ENCODE measurements around the gene RXYLT1.

RXYLT1 gene

GRCh38 chr12:63814146-63814772 is 34.5 kb downstream of the RXYLT1 start:
- no peak overlapping the region for H3K9ac ChIP-seq (ENCODE audit: low read length in 5 of 5)
- H3K27ac ChIP-seq (ENCODE audit: low read depth, low read length) = no peak overlapping the region
- H3K4me3 ChIP-seq (ENCODE audit: low read depth in 1 of 5, low read length in 5 of 5) = no peak overlapping the region
- peaks cover 0 to 2% (median 0%) of the 10 kb centered on the region in 5 donors for H3K36me3 ChIP-seq (ENCODE audit: control insufficient read depth in 5 of 5, insufficient read depth in 5 of 5, low read length in 5 of 5)
- H3K4me1 ChIP-seq (ENCODE audit: control insufficient read depth in 5 of 5, insufficient read depth in 5 of 5, low read length in 5 of 5) = no peaks in the 10 kb centered on the region
- H3K27me3 ChIP-seq (ENCODE audit: control insufficient read depth in 5 of 5, insufficient read depth in 4 of 5, low read length in 5 of 5) = peaks cover 0 to 3% (median 0%) of the 10 kb centered on the region in 5 donors
- peaks cover 0 to 2% (median 0%) of the 10 kb centered on the region in 5 donors for H3K9me3 ChIP-seq (ENCODE audit: control insufficient read depth in 5 of 5, low read length in 5 of 5)

GRCh38 chr12:63815482-63815852 is 35.8 kb downstream of the RXYLT1 start:
- H3K27me3 ChIP-seq (ENCODE audit: control insufficient read depth in 5 of 5, insufficient read depth in 4 of 5, low read length in 5 of 5) = peaks cover 0 to 3% (median 0%) of the 10 kb centered on the region in 5 donors
- no peak overlapping the region for H3K27ac ChIP-seq (ENCODE audit: low read depth, low read length)
- no peaks in the 10 kb centered on the region for H3K4me1 ChIP-seq (ENCODE audit: control insufficient read depth in 5 of 5, insufficient read depth in 5 of 5, low read length in 5 of 5)
- no peaks in the 10 kb centered on the region for H3K36me3 ChIP-seq (ENCODE audit: control insufficient read depth in 5 of 5, insufficient read depth in 5 of 5, low read length in 5 of 5)
- H3K9ac ChIP-seq (ENCODE audit: low read length in 5 of 5) = no peak overlapping the region
- peaks cover 0 to 2% (median 0%) of the 10 kb centered on the region in 5 donors for H3K9me3 ChIP-seq (ENCODE audit: control insufficient read depth in 5 of 5, low read length in 5 of 5)
- H3K4me3 ChIP-seq (ENCODE audit: low read depth in 1 of 5, low read length in 5 of 5) = no peak overlapping the region

GRCh38 chr12:63816031-63816430 is 36.3 kb downstream of the RXYLT1 start:
- peaks cover 0 to 2% (median 0%) of the 10 kb centered on the region in 5 donors for H3K9me3 ChIP-seq (ENCODE audit: control insufficient read depth in 5 of 5, low read length in 5 of 5)
- no peak overlapping the region for H3K9ac ChIP-seq (ENCODE audit: low read length in 5 of 5)
- H3K27me3 ChIP-seq (ENCODE audit: control insufficient read depth in 5 of 5, insufficient read depth in 4 of 5, low read length in 5 of 5) = peaks cover 0 to 3% (median 0%) of the 10 kb centered on the region in 5 donors
- no peaks in the 10 kb centered on the region for H3K36me3 ChIP-seq (ENCODE audit: control insufficient read depth in 5 of 5, insufficient read depth in 5 of 5, low read length in 5 of 5)
- H3K27ac ChIP-seq (ENCODE audit: low read depth, low read length) = no peak overlapping the region
- H3K4me3 ChIP-seq (ENCODE audit: low read depth in 1 of 5, low read length in 5 of 5) = no peak overlapping the region
- no peaks in the 10 kb centered on the region for H3K4me1 ChIP-seq (ENCODE audit: control insufficient read depth in 5 of 5, insufficient read depth in 5 of 5, low read length in 5 of 5)

DNA sequence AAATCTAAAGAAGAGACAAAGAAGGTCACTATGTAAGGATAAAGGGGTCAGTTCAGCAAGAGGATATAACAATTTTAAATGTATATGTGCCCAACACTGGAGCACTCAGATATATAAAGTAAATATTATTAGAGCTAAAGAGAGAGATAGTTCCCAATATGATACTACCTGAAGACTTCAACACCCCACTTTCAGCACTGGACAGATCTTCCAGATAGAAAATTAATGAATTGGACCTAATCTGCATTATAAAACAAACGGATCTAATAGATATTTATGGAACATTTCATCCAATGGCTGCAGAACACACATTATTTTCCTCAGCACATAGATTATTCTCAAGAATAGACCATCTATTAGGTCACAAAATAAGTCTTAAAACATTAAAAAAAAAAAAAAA is 40.7 kb downstream of the RXYLT1 start:
- Histone ChIP-seq H3K27me3 (ENCODE audit: control insufficient read depth in 5 of 5, insufficient read depth in 4 of 5, low read length in 5 of 5) (peaks cover 0 to 4% (median 2%) of the 10 kb centered on the region in 5 donors), H3K9me3 (ENCODE audit: control insufficient read depth in 5 of 5, low read length in 5 of 5) (peaks cover 0 to 2% (median 0%) of the 10 kb centered on the region in 5 donors), H3K4me3 (ENCODE audit: low read depth in 1 of 5, low read length in 5 of 5) (no peak overlapping the region), H3K27ac (ENCODE audit: low read depth, low read length) (no peak overlapping the region), H3K36me3 (ENCODE audit: control insufficient read depth in 5 of 5, insufficient read depth in 5 of 5, low read length in 5 of 5) (no peaks in the 10 kb centered on the region), H3K9ac (ENCODE audit: low read length in 5 of 5) (no peak overlapping the region), H3K4me1 (ENCODE audit: control insufficient read depth in 5 of 5, insufficient read depth in 5 of 5, low read length in 5 of 5) (peaks cover 0 to 9% (median 7%) of the 10 kb centered on the region in 5 donors)

GRCh38 chr12:63821781-63822251 is 42.1 kb downstream of the RXYLT1 start:
- no peak overlapping the region for H3K27ac ChIP-seq (ENCODE audit: low read depth, low read length)
- H3K9ac ChIP-seq (ENCODE audit: low read length in 5 of 5) = peak overlapping the region in 3 of 5 donors; percentile 37 to 66 (median 46)
- peaks cover 0 to 4% (median 2%) of the 10 kb centered on the region in 5 donors for H3K27me3 ChIP-seq (ENCODE audit: control insufficient read depth in 5 of 5, insufficient read depth in 4 of 5, low read length in 5 of 5)
- H3K9me3 ChIP-seq (ENCODE audit: control insufficient read depth in 5 of 5, low read length in 5 of 5) = peaks cover 0 to 2% (median 0%) of the 10 kb centered on the region in 5 donors
- H3K4me3 ChIP-seq (ENCODE audit: low read depth in 1 of 5, low read length in 5 of 5) = peak overlapping the region; percentile 48 to 73 (median 65)
- no peaks in the 10 kb centered on the region for H3K36me3 ChIP-seq (ENCODE audit: control insufficient read depth in 5 of 5, insufficient read depth in 5 of 5, low read length in 5 of 5)
- peaks cover 0 to 9% (median 7%) of the 10 kb centered on the region in 5 donors for H3K4me1 ChIP-seq (ENCODE audit: control insufficient read depth in 5 of 5, insufficient read depth in 5 of 5, low read length in 5 of 5)

DNA sequence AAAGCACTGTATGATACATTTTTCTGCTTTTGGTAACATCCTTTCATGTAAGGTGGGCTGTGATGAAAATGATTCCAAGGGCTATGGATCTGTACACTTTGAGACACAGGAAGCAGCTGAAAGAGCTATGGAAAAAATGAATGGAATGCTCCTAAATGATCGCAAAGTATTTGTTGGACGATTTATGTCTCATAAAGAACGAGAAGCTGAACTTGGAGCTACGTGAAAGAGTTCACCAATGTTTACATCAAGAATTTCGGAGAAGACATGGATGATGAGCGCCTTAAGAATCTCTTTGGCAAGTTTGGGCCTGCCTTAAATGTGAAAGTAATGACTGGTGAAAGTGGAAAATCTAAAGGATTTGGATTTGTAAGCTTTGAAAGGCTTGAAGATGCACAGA is 42.6 kb downstream of the RXYLT1 start:
- Histone ChIP-seq H3K36me3 (ENCODE audit: control insufficient read depth in 5 of 5, insufficient read depth in 5 of 5, low read length in 5 of 5) (no peaks in the 10 kb centered on the region), H3K27ac (ENCODE audit: low read depth, low read length) (no peak overlapping the region), H3K9me3 (ENCODE audit: control insufficient read depth in 5 of 5, low read length in 5 of 5) (peaks cover 0 to 2% (median 0%) of the 10 kb centered on the region in 5 donors), H3K27me3 (ENCODE audit: control insufficient read depth in 5 of 5, insufficient read depth in 4 of 5, low read length in 5 of 5) (peaks cover 0 to 4% (median 2%) of the 10 kb centered on the region in 5 donors), H3K4me1 (ENCODE audit: control insufficient read depth in 5 of 5, insufficient read depth in 5 of 5, low read length in 5 of 5) (peaks cover 0 to 9% (median 7%) of the 10 kb centered on the region in 5 donors), H3K4me3 (ENCODE audit: low read depth in 1 of 5, low read length in 5 of 5) (peak overlapping the region in 4 of 5 donors; percentile 48 to 66 (median 62)), H3K9ac (ENCODE audit: low read length in 5 of 5) (no peak overlapping the region)

- peaks cover 0 to 9% (median 7%) of the 10 kb centered on the region in 5 donors for H3K4me1 ChIP-seq (ENCODE audit: control insufficient read depth in 5 of 5, insufficient read depth in 5 of 5, low read length in 5 of 5)
- H3K9me3 ChIP-seq (ENCODE audit: control insufficient read depth in 5 of 5, low read length in 5 of 5) = peaks cover 0 to 2% (median 0%) of the 10 kb centered on the region in 5 donors
- no peak overlapping the region for H3K4me3 ChIP-seq (ENCODE audit: low read depth in 1 of 5, low read length in 5 of 5)
- H3K36me3 ChIP-seq (ENCODE audit: control insufficient read depth in 5 of 5, insufficient read depth in 5 of 5, low read length in 5 of 5) = no peaks in the 10 kb centered on the region
- no peak overlapping the region for H3K27ac ChIP-seq (ENCODE audit: low read depth, low read length)
- H3K9ac ChIP-seq (ENCODE audit: low read length in 5 of 5) = no peak overlapping the region
- peaks cover 0 to 4% (median 0%) of the 10 kb centered on the region in 5 donors for H3K27me3 ChIP-seq (ENCODE audit: control insufficient read depth in 5 of 5, insufficient read depth in 4 of 5, low read length in 5 of 5)
These were observed 43.3 kb downstream of the RXYLT1 start for GRCh38 chr12:63823040-63823439.

DNA sequence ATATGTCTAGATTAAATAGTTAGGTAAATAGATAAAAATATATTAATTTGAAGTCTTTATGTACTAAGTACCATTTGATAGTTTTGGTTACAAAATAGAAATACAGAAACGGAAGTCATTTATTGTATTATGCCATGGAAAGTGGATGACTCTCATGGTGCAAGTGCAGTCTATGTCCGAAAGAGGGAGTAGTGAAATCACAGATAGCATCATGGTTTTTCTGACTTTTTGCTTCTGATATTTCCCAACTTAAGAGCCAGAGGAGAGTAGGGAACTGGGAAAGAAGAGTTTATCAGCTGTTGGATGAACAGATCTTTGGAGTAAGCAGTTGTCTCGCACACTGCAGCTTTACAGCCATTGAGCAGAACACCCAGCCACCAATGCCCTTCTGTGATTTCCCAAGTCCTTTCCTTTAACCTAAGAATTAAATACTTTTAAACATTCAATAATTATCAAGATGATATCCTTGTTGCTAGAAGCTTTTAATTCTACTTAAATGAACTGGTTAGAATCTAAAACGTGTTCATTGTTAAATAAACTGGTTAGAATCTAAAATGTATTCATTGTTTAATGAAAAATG is 46.4 kb downstream of the RXYLT1 start:
- peaks cover 0 to 4% (median 0%) of the 10 kb centered on the region in 5 donors for H3K27me3 ChIP-seq (ENCODE audit: control insufficient read depth in 5 of 5, insufficient read depth in 4 of 5, low read length in 5 of 5)
- no peaks in the 10 kb centered on the region for H3K9me3 ChIP-seq (ENCODE audit: control insufficient read depth in 5 of 5, low read length in 5 of 5)
- H3K36me3 ChIP-seq (ENCODE audit: control insufficient read depth in 5 of 5, insufficient read depth in 5 of 5, low read length in 5 of 5) = no peaks in the 10 kb centered on the region
- no peak overlapping the region for H3K4me3 ChIP-seq (ENCODE audit: low read depth in 1 of 5, low read length in 5 of 5)
- H3K4me1 ChIP-seq (ENCODE audit: control insufficient read depth in 5 of 5, insufficient read depth in 5 of 5, low read length in 5 of 5) = peaks cover 0 to 9% (median 7%) of the 10 kb centered on the region in 5 donors
- H3K27ac ChIP-seq (ENCODE audit: low read depth, low read length) = no peak overlapping the region
- H3K9ac ChIP-seq (ENCODE audit: low read length in 5 of 5) = no peak overlapping the region

DNA sequence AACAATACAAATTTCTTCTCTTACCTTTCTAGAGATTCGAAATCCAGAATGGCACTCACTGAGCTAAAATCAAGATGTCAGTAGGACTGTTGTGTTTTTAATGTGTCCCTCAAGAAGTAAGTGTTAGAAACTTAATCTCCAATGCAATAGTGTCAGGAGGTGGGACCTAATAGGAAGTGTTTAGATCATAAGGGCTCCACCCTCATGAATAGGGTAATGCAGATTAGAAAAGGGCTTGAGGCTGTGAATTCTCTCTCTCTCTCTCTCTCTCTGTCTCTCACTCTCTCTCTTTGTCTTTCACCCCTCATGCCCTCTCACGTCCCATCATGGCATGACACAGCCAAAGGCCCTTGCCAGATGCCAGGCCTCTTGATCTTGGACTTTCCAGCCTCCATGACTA is 49.2 kb downstream of the RXYLT1 start:
- Histone ChIP-seq H3K9me3 (ENCODE audit: control insufficient read depth in 5 of 5, low read length in 5 of 5) (no peaks in the 10 kb centered on the region), H3K9ac (ENCODE audit: low read length in 5 of 5) (no peak overlapping the region), H3K27me3 (ENCODE audit: control insufficient read depth in 5 of 5, insufficient read depth in 4 of 5, low read length in 5 of 5) (no peaks in the 10 kb centered on the region), H3K4me1 (ENCODE audit: control insufficient read depth in 5 of 5, insufficient read depth in 5 of 5, low read length in 5 of 5) (no peaks in the 10 kb centered on the region), H3K4me3 (ENCODE audit: low read depth in 1 of 5, low read length in 5 of 5) (no peak overlapping the region), H3K36me3 (ENCODE audit: control insufficient read depth in 5 of 5, insufficient read depth in 5 of 5, low read length in 5 of 5) (no peaks in the 10 kb centered on the region), H3K27ac (ENCODE audit: low read depth, low read length) (no peak overlapping the region)

- H3K4me3 ChIP-seq (ENCODE audit: low read depth in 1 of 5, low read length in 5 of 5) = no peak overlapping the region
These were observed 56.3 kb downstream of the RXYLT1 start for GRCh38 chr12:63836046-63836445.

More at GRCh38 chr12:63836046-63836445, 56.3 kb downstream of the RXYLT1 start:
- H3K27ac ChIP-seq (ENCODE audit: low read depth, low read length) = no peak overlapping the region
- H3K9ac ChIP-seq (ENCODE audit: low read length in 5 of 5) = no peak overlapping the region
- no peaks in the 10 kb centered on the region for H3K36me3 ChIP-seq (ENCODE audit: control insufficient read depth in 5 of 5, insufficient read depth in 5 of 5, low read length in 5 of 5)
- H3K9me3 ChIP-seq (ENCODE audit: control insufficient read depth in 5 of 5, low read length in 5 of 5) = no peaks in the 10 kb centered on the region
- H3K27me3 ChIP-seq (ENCODE audit: control insufficient read depth in 5 of 5, insufficient read depth in 4 of 5, low read length in 5 of 5) = no peaks in the 10 kb centered on the region
- H3K4me1 ChIP-seq (ENCODE audit: control insufficient read depth in 5 of 5, insufficient read depth in 5 of 5, low read length in 5 of 5) = no peaks in the 10 kb centered on the region

Data from subcutaneous abdominal adipose tissue (tissue), 5 donors.